Activated CD4-positive, alpha-beta memory T cell treated with anti-CD3 and anti-CD28 coated beads, Interleukin-2, amount 10 ng/mL, durations not matched to agents 7 days and 5 days (primary cell): ENCODE measurements around the gene RBBP5. TPM values are rescaled to one million over a fixed set of nuclear protein-coding genes. Genes with fewer than 3 reads are reported as not detected.
"Not testable (repeated sequence)": the region's sequence is repeated elsewhere in the genome, so short reads cannot be mapped to it uniquely, and the experiment has no call there.

Experiments used
- CTCF ChIA-PET: fragments of 350-600 bp; sonication (Branson Sonifier 250); formaldehyde crosslinking; loops from one replicate; lab custom pipeline; 2021; ENCODE audit warnings: antibody characterized with exemption, inconsistent platforms; lab: Charles Lee
- POLR2A ChIA-PET: fragments of 350-600 bp; sonication (Branson Sonifier 250); formaldehyde crosslinking; loops from one replicate; lab custom pipeline; 2021; ENCODE audit warnings: antibody characterized with exemption; lab: Charles Lee
- DNase-seq: peaks from one replicate; pipeline ENCODE4 v3.0.0-alpha.2; 2020
- H3K27ac Mint-ChIP-seq: one replicate; pipeline ENCODE4 v1.8.0; 2021; ENCODE audit warnings: mild to moderate bottlenecking, mixed read lengths
- H3K27me3 Mint-ChIP-seq: one replicate; pipeline ENCODE4 v1.8.0; 2021; ENCODE audit warnings: mixed read lengths
- H3K36me3 Mint-ChIP-seq: one replicate; pipeline ENCODE4 v1.8.0; 2021; ENCODE audit warnings: low read depth, mixed read lengths
- H3K4me1 Mint-ChIP-seq: one replicate; pipeline ENCODE4 v1.8.0; 2021; ENCODE audit warnings: mixed read lengths
- H3K4me3 Mint-ChIP-seq: one replicate; pipeline ENCODE4 v1.8.0; 2021; ENCODE audit warnings: mild to moderate bottlenecking, mixed read lengths
- H3K9me3 Mint-ChIP-seq: one replicate; pipeline ENCODE4 v1.8.0; 2021; ENCODE audit warnings: mixed read lengths
- total RNA-seq, 2 experiments: library from RNA; stranded (reverse); gene quantifications; one replicate each; pipeline ENCODE4 v1.2.3, GENCODE V29; 2021

Gene RBBP5
- 10 to 100 TPM; 19.5 to 20.3 TPM for total RNA-seq

GRCh38 chr1:205121660-205122488 is at the start of gene RBBP5:
TSS of gene RBBP5 (minus strand) at chr1:205121978. CDS start at chr1:205121873, 105 bp downstream.
- DNase-seq = peak; percentile 96
- Mint-ChIP-seq H3K4me3 (peak within 1 kb of the TSS; percentile 91), H3K36me3 (peaks cover 22% of the 10 kb centered on the region), H3K27ac (peak within 1 kb of the TSS; percentile 94), H3K9me3 (no peaks in the 10 kb centered on the region), H3K27me3 (no peaks in the 10 kb centered on the region), H3K4me1 (peaks cover 38% of the 10 kb centered on the region)
- POLR2A ChIA-PET = interaction anchor here (0.7 to 3.1 kb wide), 18 partner anchors 8 to 199 kb away, joined by 3 to 22 read pairs (median 4); partner anchors contain the start of genes DSTYK, NUAK2 and TMCC2
- CTCF ChIA-PET = interaction anchor here (0.7 to 3.7 kb wide), 12 partner anchors 9 to 213 kb away, joined by 3 to 27 read pairs (median 6); no protein-coding TSS in a partner anchor

GRCh38 chr1:205171369-205171768 is 49.6 kb upstream of the RBBP5 start:
- Mint-ChIP-seq H3K36me3 (peaks cover 33% of the 10 kb centered on the region), H3K27ac (peak overlapping the region; percentile 5), H3K27me3 (no peaks in the 10 kb centered on the region), H3K9me3 (no peaks in the 10 kb centered on the region), H3K4me3 (no peak overlapping the region), H3K4me1 (peaks cover 32% of the 10 kb centered on the region)
- POLR2A ChIA-PET = interaction anchor here (1.1 to 1.4 kb wide), 3 partner anchors 29 to 59 kb away, joined by 3 to 4 read pairs (median 3); no protein-coding TSS in a partner anchor
- CTCF ChIA-PET = interaction anchor here (0.6 to 1.6 kb wide), 5 partner anchors 15 to 180 kb away, joined by 3 to 7 read pairs (median 5); no protein-coding TSS in a partner anchor
- peak; percentile 24 for DNase-seq

GRCh38 chr1:205170532-205171269 is 48.9 kb upstream of the RBBP5 start:
- Mint-ChIP-seq H3K4me3 (no peak overlapping the region), H3K9me3 (no peaks in the 10 kb centered on the region), H3K27me3 (no peaks in the 10 kb centered on the region), H3K27ac (no peak overlapping the region), H3K4me1 (peaks cover 31% of the 10 kb centered on the region), H3K36me3 (peaks cover 35% of the 10 kb centered on the region)
- CTCF ChIA-PET = interaction anchor here (0.6 to 1.6 kb wide), 6 partner anchors 16 to 313 kb away, joined by 3 to 7 read pairs (median 4); no protein-coding TSS in a partner anchor
- DNase-seq = no peak
- POLR2A ChIA-PET = interaction anchor here (0.6 to 1.4 kb wide), 4 partner anchors 29 to 89 kb away, joined by 3 to 4 read pairs (median 3); no protein-coding TSS in a partner anchor

GRCh38 chr1:205169248-205169647 is 47.5 kb upstream of the RBBP5 start:
- peaks cover 41% of the 10 kb centered on the region for H3K36me3 Mint-ChIP-seq
- H3K4me3 Mint-ChIP-seq = no peak overlapping the region
- H3K27me3 Mint-ChIP-seq = no peaks in the 10 kb centered on the region
- POLR2A ChIA-PET = no interaction called here
- DNase-seq = no peak
- peaks cover 28% of the 10 kb centered on the region for H3K4me1 Mint-ChIP-seq
- H3K27ac Mint-ChIP-seq = no peak overlapping the region
- CTCF ChIA-PET = no interaction called here
- H3K9me3 Mint-ChIP-seq = no peaks in the 10 kb centered on the region

- Mint-ChIP-seq H3K27ac (no peak overlapping the region), H3K36me3 (peaks cover 48% of the 10 kb centered on the region), H3K4me3 (no peak overlapping the region), H3K4me1 (peaks cover 28% of the 10 kb centered on the region), H3K27me3 (no peaks in the 10 kb centered on the region), H3K9me3 (no peaks in the 10 kb centered on the region)
- ChIA-PET POLR2A (no interaction called here), CTCF (no interaction called here)
- no peak for DNase-seq
Observed at GRCh38 chr1:205168291-205168690, 46.5 kb upstream of the RBBP5 start.

GRCh38 chr1:205162301-205162700 is 40.5 kb upstream of the RBBP5 start:
- no peak for DNase-seq
- ChIA-PET CTCF (no interaction called here), POLR2A (no interaction called here)
- Mint-ChIP-seq H3K27ac (no peak overlapping the region), H3K27me3 (no peaks in the 10 kb centered on the region), H3K4me1 (peaks cover 15% of the 10 kb centered on the region), H3K4me3 (no peak overlapping the region), H3K9me3 (no peaks in the 10 kb centered on the region), H3K36me3 (peaks cover 65% of the 10 kb centered on the region)

GRCh38 chr1:205161076-205161475 is 39.3 kb upstream of the RBBP5 start:
- Mint-ChIP-seq H3K27ac (no peak overlapping the region), H3K27me3 (no peaks in the 10 kb centered on the region)

GRCh38 chr1:205158048-205158616 is 36.4 kb upstream of the RBBP5 start:
- Mint-ChIP-seq H3K27ac (no peak overlapping the region), H3K9me3 (peaks cover 19% of the 10 kb centered on the region), H3K36me3 (peaks cover 82% of the 10 kb centered on the region), H3K4me1 (peaks cover 15% of the 10 kb centered on the region), H3K27me3 (no peaks in the 10 kb centered on the region), H3K4me3 (no peak overlapping the region)
- ChIA-PET POLR2A (interaction anchor here (1.7 kb wide), 1 partner anchor 37 kb away, joined by 4 read pairs; no protein-coding TSS in a partner anchor), CTCF (interaction anchor here (1.2 to 1.4 kb wide), 2 partner anchors 8 to 17 kb away, joined by 3 to 7 read pairs; no protein-coding TSS in a partner anchor)
- no peak for DNase-seq

More at GRCh38 chr1:205161076-205161475, 39.3 kb upstream of the RBBP5 start:
- H3K4me1 Mint-ChIP-seq = peaks cover 15% of the 10 kb centered on the region
- peaks cover 72% of the 10 kb centered on the region for H3K36me3 Mint-ChIP-seq
- POLR2A ChIA-PET = interaction anchor here (0.8 kb wide), 1 partner anchor 10 kb away, joined by 3 read pairs; no protein-coding TSS in a partner anchor
- H3K9me3 Mint-ChIP-seq = peaks cover 12% of the 10 kb centered on the region
- DNase-seq = no peak
- H3K4me3 Mint-ChIP-seq = no peak overlapping the region
- CTCF ChIA-PET = interaction anchor here (0.6 to 1.0 kb wide), 2 partner anchors 11 to 36 kb away, joined by 3 to 4 read pairs; no protein-coding TSS in a partner anchor

GRCh38 chr1:205155665-205156377 is 34.0 kb upstream of the RBBP5 start:
- ChIA-PET POLR2A (interaction anchor here (0.6 kb wide), 1 partner anchor 125 kb away, joined by 3 read pairs; no protein-coding TSS in a partner anchor), CTCF (interaction anchor here (2.4 kb wide), 1 partner anchor 14 kb away, joined by 12 read pairs; no protein-coding TSS in a partner anchor)
- H3K4me3 Mint-ChIP-seq = not testable (repeated sequence)

GRCh38 chr1:205152505-205152904 is 30.7 kb upstream of the RBBP5 start:
- no peaks in the 10 kb centered on the region for H3K27me3 Mint-ChIP-seq
- no peak for DNase-seq
- no peak overlapping the region for H3K27ac Mint-ChIP-seq
- CTCF ChIA-PET = interaction anchor here (1.2 to 2.1 kb wide), 2 partner anchors 11 to 91 kb away, joined by 3 to 22 read pairs; no protein-coding TSS in a partner anchor
- no peaks in the 10 kb centered on the region for H3K4me1 Mint-ChIP-seq
- H3K4me3 Mint-ChIP-seq = no peak overlapping the region
- peaks cover 19% of the 10 kb centered on the region for H3K9me3 Mint-ChIP-seq
- POLR2A ChIA-PET = no interaction called here
- H3K36me3 Mint-ChIP-seq = peaks cover 43% of the 10 kb centered on the region

More at GRCh38 chr1:205155665-205156377, 34.0 kb upstream of the RBBP5 start:
- not testable (repeated sequence) for DNase-seq, H3K27ac Mint-ChIP-seq, H3K27me3 Mint-ChIP-seq
- Mint-ChIP-seq H3K36me3 (peaks cover 67% of the 10 kb centered on the region), H3K4me1 (peaks cover 11% of the 10 kb centered on the region), H3K9me3 (peaks cover 19% of the 10 kb centered on the region)

GRCh38 chr1:205150651-205151428 is 29.1 kb upstream of the RBBP5 start:
- H3K36me3 Mint-ChIP-seq = peaks cover 37% of the 10 kb centered on the region
- no peaks in the 10 kb centered on the region for H3K4me1 Mint-ChIP-seq
- no peak overlapping the region for H3K27ac Mint-ChIP-seq
- no peak overlapping the region for H3K4me3 Mint-ChIP-seq
- no peaks in the 10 kb centered on the region for H3K27me3 Mint-ChIP-seq
- peaks cover 5% of the 10 kb centered on the region for H3K9me3 Mint-ChIP-seq
- ChIA-PET CTCF (interaction anchor here (0.7 to 2.1 kb wide), 7 partner anchors 8 to 702 kb away, joined by 3 to 22 read pairs (median 3); no protein-coding TSS in a partner anchor), POLR2A (interaction anchor here (1.0 kb wide), 1 partner anchor 10 kb away, joined by 3 read pairs; no protein-coding TSS in a partner anchor)
- DNase-seq = no peak
